GM19025 (cell line): Measurements from ENCODE around the gene CSHL1.
"Not testable (repeated sequence)": the region's sequence is repeated elsewhere in the genome, so short reads cannot be mapped to it uniquely, and the experiment has no call there.

Experiments used
- ATAC-seq: cut with Tn5 transposase; IDR thresholded peaks from one replicate; pipeline ENCODE4 v1.9.1; 2021; ENCODE audit warnings: mild to moderate bottlenecking, low read depth, moderate library complexity; ENCODE audit not compliant: unreplicated experiment

CSHL1 gene

GRCh38 chr17:63892316-63893037, 18.6 kb downstream of the CSHL1 start:
- not testable (repeated sequence) for ATAC-seq

GRCh38 chr17:63889026-63889848, 21.8 kb downstream of the CSHL1 start:
- ATAC-seq, result not testable (repeated sequence)

- not testable (repeated sequence) for ATAC-seq
Observed at GRCh38 chr17:63885119-63885518, 25.9 kb downstream of the CSHL1 start.

GRCh38 chr17:63882626-63883126, 28.4 kb downstream of the CSHL1 start:
- not testable (repeated sequence) for ATAC-seq

- no peak for ATAC-seq
Observed at GRCh38 chr17:63881935-63882601, 29.0 kb downstream of the CSHL1 start, which contains the start of gene GH2. TSS of gene GH2 (minus strand) at chr17:63881944. CDS start at chr17:63881801, 143 bp downstream.

- not testable (repeated sequence) for ATAC-seq
Observed at GRCh38 chr17:63881337-63881736, 29.7 kb downstream of the CSHL1 start.

GRCh38 chr17:63880706-63881105, 30.4 kb downstream of the CSHL1 start:
- no peak for ATAC-seq

- not testable (repeated sequence) for ATAC-seq
Observed at GRCh38 chr17:63878413-63878812, 32.6 kb downstream of the CSHL1 start.

GRCh38 chr17:63874693-63875092, 36.4 kb downstream of the CSHL1 start:
- not testable (repeated sequence) for ATAC-seq

GRCh38 chr17:63874061-63874626, 36.9 kb downstream of the CSHL1 start:
- ATAC-seq, result not testable (repeated sequence)

GRCh38 chr17:63873577-63873976, 37.5 kb downstream of the CSHL1 start, which contains the start of gene CSH2:
TSS of gene CSH2 (minus strand) at chr17:63873677. CDS start at chr17:63873614, 63 bp downstream.
- ATAC-seq, result not testable (repeated sequence)

GRCh38 chr17:63871646-63872365, 39.3 kb downstream of the CSHL1 start:
- not testable (repeated sequence) for ATAC-seq

- not testable (repeated sequence) for ATAC-seq
Observed at GRCh38 chr17:63870292-63870665, 40.8 kb downstream of the CSHL1 start.

GRCh38 chr17:63869491-63870291, 41.4 kb downstream of the CSHL1 start:
- ATAC-seq, result not testable (repeated sequence)

GRCh38 chr17:63866625-63867024, 44.4 kb downstream of the CSHL1 start:
- not testable (repeated sequence) for ATAC-seq
